Umbilical cord (tissue), 2 donors: ENCODE results near the gene PPP1R13B. TPM values are rescaled to one million over a fixed set of nuclear protein-coding genes. Genes with fewer than 3 reads are reported as not detected.

ENCODE experiments used
- DNase-seq: peaks from one replicate; pipeline ENCODE4 v3.0.0-alpha.2; 2015; ENCODE audit warnings: low spot score
- total RNA-seq: library from RNA; depleted of rRNA; stranded (reverse); fragments of >200 nt; gene quantifications from one replicate; pipeline ENCODE4 v1.2.3, GENCODE V29; 2014; ENCODE audit warnings: low replicate concordance; ENCODE audit not compliant: insufficient read depth

PPP1R13B gene
- total RNA-seq, 1 donor from 2014 or later, result 3.4 TPM

DNA sequence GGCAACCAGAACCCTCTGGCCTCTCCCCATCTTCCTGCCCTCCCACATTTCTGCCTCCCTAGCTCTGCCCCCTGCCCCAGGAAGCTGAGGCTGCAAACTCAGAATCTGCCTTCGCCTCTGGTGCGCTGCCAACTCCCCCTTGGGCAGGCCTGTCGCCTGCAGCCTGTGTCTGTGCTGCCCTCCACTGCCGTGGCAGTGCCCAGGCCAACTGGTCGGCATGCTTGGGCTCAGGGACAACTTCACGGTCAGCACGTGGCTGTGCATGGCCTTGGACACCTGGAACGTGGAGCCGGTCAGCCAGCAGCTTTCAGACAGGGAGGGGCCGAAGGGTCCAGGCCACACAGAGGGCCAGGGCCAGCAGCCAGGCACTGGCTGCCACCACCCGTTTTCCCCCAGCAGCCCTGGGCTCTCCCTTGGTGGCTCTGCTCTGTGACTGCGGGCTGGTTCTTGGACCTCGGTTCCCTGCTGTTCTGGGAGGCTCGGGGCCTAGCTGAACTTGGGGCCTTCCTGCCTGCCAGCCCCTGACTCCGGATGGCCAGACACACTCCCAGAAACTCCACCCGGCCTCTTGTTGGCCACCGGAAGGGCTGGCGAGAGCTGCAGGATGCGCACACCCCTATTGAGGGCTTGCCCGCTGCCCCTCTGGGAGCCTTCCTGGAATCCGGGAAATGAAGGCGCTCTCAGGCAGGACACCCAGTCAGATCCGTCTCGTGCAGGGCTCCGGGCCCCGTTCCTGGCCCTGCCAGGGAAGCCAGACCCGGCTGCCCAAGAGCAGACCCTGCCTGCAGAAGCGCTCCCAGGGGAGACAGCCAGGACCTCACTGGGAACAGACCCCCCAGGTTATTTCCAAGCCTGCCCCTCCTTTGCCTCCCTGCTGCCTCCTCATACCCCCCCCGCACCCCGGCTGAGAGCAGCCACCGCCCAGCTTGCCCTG, 34.2 kb upstream of the PPP1R13B start:
- DNase-seq, result no peak

DNA sequence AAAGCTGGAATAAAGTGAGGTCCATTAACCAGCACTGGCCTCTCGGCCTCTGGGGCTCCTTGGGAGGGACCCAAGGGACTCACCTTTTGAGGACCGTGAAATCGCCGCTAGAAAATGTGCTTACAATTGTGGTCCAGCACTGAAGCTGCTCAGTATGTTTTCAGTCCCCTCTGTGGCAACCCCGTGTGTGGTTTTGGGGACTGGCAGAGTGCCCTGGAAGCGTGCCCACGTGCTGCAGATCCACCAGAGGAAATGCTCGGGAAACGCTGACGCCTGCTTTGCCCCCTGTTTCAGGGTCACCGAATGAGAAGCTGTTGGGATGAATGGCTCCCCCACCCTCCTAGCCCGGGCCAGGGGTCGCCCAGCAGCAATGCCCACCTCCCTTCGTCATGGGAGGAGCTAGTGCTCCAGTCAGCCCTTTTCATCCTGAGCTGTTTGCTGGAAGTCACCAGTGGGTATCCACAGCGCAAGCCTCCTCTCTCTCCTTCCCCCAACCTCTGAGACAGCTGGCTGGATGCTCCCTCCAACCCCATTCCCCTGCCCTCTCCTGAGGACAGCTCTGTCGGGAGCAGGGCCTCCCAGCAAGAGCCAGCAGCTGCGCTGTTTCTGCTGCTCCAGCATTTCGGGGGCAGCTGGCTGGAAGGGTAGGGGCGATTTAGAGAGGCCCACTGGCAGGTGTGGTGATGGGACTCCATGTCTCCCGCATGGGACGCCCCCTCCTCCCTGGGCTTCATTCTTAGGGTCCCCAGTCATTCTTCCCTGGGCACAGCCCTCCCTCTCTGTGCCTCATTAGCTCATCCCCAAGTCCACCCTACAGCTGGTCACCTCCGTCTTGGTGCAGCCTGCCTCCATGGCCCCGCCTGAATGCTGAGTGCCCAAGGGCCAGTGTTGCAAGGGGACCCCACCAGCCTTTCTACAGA, 33.2 kb upstream of the PPP1R13B start:
- peak; percentile 58 for DNase-seq

DNA sequence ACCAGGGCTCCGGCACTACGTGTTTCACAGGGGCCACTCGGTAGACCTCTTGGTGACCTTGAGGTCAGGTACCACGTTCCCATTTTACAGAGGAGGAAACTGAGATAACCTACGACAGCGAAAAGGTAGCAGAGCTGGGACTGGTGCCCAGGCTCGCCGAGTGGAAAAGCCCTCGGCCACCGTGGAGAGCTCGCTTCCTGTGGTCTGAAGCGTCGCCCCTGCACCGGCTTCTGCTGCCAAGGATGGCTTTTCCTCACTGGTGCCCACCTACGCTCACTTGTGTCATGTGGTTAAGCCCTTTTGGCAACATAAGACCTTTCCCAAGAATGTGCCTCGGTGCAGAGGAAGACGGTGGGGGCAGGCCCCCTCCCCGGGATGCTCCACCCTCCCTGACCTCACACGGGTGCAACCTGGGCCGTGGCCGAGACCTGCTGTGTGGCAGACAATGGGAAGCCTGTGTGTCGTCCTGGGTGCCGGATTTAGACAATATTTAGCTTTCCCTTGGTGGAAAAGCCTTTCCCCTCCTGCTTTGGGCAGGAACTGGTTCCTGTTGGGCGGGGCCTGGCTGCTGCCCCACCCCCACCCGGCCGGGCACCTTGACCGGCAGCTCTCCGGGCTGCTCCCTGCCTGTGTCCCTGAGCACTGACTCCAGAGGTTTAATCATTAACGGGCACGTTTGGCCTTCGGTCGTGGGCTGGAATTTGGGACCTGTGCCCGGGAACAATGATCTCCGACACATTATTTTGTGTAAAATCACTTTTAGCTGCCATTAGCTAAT, 32.4 kb upstream of the PPP1R13B start:
- DNase-seq, result no peak

DNA sequence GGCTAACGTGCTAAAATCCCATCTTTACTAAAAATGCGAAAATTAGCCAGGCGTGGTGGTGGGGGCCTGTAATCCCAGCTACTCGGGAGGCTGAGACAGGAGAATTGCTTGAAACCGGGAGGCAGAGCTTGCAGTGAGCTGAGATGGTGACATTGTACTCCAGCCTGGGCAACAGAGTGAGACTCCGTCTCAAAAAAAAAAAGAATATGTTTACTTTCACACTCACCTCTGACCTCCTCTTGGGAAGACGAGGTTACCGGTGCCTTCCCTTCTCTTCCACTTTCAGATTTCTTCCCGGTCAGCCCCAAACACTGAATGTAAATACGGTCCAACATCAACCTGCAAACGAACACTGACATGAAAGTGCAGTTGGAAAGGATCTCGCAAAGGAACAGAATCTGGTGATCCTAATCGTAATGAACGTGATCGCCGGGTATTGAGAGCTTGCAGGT, 31.8 kb upstream of the PPP1R13B start:
- DNase-seq, result no peak

- DNase-seq, result peak; percentile 64
These were observed 30.8 kb upstream of the PPP1R13B start for GRCh38 chr14:103878180-103878579.

DNA sequence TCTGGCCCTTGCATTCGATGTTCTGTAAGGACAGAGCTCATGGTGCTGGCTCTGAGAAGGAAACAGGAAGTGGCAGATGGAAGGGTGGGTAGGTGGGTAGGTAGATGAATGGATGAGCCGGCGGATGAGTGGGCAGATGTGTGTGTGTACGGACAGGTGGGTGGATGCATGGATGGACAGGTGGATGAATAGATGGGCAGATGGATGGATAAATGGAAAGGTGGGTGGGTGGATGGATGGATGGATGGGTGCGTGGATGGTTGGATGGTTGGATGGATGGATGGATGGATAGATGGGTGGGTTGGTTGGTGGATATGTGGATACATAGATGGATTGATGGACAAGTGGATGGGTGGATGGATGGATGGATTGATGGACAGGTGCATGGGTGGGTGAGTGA, 27.6 kb upstream of the PPP1R13B start:
- DNase-seq, result no peak

DNA sequence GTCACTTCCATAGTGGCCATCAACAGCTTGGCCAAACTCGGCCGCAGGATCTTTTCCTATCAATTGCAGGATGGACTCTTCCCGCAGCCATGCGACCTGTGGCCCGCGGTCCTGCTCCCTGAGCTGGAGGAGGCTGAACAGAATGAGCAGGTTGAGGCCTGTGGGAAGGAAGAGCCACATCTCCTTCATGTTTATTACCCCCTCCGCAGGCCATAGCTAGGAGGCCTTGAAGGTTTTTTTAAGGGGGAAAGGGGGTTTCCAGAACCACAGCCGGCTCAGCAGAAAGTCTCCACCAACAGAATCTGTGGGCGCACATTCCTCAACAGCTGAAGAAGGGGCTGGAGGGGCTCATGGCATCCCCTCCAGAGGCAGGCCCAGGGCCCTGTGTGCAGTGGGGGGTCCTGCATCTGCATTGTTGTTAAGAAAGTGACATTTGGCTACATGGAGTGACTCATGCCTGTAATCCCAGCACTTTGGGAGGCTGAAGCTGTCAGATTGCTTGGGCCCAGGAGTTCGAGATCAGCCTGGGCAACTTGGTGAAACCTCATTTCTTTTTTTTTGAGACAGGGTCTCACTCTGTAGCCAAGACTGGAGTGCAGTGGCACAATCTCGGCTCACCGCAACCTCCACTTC, 25.2 kb upstream of the PPP1R13B start:
- no peak for DNase-seq

GRCh38 chr14:103871596-103872480, 24.5 kb upstream of the PPP1R13B start:
- DNase-seq, result peak; percentile 38

GRCh38 chr14:103870891-103871595, 23.7 kb upstream of the PPP1R13B start:
- DNase-seq, result no peak

DNA sequence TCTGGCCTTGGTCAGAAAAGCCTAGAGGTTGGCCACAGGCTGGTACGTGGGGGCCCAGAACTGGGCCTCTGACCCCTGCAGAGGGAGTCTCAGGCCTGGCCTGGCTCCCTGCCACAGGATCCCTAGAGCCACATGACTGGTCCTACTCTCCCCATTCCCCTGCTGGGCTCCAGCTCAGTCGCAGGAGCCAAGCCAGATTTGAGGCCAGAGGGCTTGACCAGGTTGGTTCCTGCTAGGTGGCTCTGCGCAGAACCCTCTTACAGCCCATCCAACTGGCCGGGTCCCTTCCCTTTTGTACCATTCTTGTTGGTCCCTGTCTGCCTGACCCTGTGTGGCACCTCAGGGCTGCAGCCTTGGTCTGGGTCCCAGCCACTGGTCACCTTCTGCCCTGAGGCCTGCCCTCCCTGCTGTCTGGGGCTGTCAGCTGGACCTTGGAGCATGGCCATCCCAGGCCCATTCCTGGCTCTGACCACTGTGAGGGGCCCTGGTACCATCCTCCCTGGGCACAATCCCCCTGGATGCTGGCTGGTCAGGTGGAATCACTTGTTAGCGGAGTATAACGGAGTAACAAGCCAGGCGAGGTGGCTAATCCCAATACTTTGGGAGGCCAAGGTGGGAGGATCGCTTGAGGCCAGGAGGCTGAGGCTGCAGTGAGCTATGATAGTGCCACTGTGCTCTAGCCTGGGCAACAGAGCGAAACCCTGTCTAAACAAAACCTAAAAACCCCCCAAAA, 22.9 kb upstream of the PPP1R13B start:
- no peak for DNase-seq

DNA sequence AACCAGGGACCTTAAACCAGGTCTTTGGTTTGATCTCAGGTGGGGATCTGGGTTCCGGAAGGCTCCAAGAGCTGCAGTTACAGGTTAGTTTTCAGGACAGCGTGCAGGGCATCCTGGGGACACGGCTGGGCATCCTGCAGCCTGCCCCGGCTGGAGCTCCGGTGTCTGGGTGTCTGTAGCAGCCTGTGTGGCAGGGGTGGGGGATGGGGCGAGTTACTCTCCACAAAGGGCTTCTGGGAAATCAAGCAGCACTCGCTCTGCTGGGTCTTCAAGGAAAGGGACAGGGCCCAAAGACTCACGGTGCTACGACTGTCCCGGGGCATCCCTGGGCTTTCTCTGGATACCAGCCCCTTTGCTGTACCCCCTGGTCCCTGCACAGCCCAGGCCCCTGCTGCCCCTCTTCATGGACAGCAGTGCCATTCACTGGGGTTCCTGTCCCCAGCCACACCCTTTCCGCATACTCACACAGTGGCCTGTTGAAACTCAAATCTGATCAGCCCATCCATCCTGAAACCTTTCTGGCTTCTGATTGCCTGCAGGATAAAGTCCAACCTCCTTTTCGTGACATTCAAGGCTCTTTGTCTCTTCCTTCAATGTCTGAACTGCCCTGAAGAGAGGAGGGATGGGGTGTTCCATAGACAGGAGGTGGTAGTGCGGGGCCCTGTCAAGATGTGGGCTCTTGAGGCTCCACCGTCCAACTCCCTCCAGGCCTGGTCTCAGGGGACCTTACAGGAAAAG, 22.2 kb upstream of the PPP1R13B start:
- no peak for DNase-seq

DNA sequence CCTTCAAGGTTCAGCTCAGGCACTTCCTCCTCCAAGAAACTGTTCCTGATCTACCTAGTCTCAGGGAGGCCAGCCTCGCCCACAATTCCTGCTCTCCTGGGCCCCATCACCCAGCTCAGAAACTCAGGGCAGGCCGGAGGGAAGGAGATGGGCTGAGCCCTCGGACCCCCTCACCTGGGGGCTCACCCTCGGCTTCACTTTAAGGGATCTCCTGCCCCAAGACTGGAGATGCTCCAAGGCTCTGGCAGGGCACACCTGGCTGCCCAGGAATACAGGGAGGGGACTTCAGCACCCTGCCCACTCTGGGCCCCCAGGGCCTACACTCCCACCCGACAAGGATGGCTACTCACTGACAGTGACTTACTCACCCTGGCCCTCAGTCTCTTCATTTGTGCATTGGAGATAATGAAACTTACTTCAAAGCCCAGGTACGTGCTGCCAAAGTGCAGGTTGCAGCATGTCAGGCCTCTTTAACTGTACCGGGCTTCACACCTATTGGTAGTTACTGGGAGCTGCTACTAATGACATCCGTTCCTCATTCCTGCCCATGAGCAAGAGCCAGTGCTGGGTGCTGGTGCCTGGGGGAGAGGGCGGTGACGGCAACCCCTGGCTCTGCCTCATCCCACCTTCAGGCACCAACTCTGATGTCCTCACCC, 21.0 kb upstream of the PPP1R13B start:
- DNase-seq, result peak; percentile 51

- DNase-seq, result no peak
These were observed 20.2 kb upstream of the PPP1R13B start for GRCh38 chr14:103867523-103867953.

DNA sequence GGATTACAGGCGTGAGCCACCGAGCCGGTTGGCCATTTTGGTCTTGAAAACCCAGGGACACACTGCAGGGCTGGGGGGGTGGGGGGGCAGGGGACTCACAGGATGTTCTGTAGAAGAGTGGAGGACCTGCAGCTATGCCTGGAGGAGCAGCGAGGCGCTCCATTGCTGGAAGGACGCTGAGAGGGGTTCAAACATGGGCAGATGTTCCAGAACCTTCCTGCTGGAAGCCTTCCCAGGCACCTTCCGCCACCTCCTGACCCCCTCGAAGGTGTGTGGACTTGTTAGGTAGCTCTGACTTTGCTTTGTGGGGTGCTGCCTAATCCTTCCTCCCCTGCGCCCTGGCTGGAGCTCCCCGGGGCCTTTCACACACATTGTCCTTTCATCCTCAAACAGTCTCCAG, 19.6 kb upstream of the PPP1R13B start:
- no peak for DNase-seq

DNA sequence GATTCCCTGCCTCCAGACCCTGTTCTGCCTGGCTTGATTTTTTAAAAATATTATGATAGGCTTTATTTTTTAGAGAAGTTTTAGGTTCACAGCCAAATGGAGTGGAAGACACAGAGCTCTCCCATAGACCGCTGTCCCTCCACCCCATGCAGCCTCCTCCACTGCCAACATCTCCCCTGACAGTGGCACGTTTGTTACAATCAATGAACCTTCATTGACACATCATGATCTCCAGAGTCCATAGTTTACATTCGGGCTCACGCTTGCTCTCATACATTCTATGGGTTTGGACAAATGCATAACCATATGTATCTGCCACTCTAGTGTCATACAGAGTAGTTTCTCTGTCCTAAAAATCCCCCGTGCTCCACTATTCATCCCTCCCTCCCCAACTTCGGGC, 15.9 kb upstream of the PPP1R13B start:
- DNase-seq, result no peak

GRCh38 chr14:103862393-103862782, 15.0 kb upstream of the PPP1R13B start:
- no peak for DNase-seq
